GM20000 (cell line): ENCODE results near the gene CHAC1.

Source experiments
- DNase-seq: peaks from one replicate; pipeline ENCODE4 v3.0.0; 2012; ENCODE audit warnings: low spot score
- TF ChIP-seq, protein P1 (sequence below): IDR thresholded peaks from 2 replicates; pipeline ENCODE4 v1.5.1; 2012; ENCODE audit warnings: mild to moderate bottlenecking, control low read depth; ENCODE audit errors: extremely low read depth, missing control alignments

The CHAC1 gene

DNA sequence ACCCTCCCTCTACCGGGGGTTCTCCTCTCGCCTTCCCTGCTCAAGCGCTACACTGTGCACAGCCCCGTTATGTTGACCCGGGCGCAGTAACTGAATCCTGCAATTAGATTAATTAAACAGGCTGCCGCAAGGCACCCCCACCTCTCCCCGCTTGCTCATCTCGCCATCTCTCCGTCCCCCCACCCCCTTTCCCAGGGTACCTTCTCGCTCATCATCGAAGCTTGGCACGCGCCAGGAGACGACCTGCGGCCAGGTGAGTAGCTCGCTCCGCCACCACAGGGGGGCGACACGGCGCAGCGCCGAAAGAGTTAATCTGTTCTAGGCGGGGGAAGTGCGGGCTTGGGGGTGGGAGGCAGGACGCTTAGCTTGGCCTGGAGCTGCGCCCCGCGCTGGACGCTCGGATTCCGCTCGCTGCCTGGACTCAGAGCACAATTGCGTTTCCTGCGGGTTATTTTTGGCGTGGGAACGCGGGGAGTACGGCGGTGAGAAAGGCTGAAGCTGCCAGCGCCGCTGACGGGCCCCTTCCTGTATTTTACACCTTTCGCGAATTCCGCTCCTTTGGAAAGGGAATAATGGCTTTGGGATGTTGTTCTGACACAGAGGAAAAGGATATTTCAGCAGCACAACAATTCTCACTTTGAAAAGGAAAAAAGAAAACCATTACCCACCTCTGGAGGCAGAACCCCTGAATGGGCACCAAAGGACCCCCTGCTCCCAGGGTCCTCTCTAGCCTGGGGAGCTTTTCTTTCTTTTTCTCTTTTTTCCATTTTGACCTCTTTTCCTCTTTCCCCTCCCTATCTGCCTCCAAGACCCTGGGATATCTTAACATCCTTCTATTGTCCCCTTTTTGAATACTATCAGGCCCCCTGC lies 22.6 kb upstream of the CHAC1 start:
- peak; percentile 83 for DNase-seq
- TF ChIP-seq, protein P1, sequence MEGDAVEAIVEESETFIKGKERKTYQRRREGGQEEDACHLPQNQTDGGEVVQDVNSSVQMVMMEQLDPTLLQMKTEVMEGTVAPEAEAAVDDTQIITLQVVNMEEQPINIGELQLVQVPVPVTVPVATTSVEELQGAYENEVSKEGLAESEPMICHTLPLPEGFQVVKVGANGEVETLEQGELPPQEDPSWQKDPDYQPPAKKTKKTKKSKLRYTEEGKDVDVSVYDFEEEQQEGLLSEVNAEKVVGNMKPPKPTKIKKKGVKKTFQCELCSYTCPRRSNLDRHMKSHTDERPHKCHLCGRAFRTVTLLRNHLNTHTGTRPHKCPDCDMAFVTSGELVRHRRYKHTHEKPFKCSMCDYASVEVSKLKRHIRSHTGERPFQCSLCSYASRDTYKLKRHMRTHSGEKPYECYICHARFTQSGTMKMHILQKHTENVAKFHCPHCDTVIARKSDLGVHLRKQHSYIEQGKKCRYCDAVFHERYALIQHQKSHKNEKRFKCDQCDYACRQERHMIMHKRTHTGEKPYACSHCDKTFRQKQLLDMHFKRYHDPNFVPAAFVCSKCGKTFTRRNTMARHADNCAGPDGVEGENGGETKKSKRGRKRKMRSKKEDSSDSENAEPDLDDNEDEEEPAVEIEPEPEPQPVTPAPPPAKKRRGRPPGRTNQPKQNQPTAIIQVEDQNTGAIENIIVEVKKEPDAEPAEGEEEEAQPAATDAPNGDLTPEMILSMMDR, result peak; percentile 81

DNA sequence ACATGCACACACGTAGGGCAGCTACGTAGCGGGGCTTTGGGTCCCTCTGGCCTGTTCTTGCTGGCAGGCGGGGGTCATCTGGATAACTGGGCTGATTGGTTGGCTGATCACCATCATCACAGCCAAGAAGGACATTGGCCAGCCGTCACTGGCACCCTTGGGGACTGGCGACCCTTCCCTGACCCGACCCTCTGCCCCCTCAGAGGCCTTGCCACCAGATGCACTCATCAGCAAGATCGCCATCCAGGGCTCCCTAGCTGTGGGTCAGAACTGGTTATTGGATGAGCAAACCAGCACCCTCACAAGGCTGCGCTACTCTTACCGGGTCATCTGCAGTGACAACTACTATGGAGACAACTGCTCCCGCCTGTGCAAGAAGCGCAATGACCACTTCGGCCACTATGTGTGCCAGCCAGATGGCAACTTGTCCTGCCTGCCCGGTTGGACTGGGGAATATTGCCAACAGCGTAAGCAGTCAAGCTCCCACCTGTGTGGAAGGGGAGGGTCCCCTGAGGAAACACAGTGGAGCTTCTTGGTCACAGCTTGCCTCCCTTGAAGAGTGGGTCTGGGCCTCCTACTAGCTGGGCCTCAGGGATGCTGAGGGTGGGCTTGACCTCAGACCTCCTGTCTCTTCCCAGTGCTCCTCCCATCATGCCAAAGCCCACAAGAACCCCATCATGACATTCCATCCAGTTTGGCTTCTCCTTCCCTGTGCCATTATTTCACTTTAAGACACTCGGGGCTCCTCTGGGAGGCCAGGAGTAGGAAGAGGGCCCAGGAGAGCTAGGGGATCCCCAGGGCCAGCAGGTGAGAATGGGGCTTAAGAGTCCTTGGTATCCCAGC lies 21.8 kb upstream of the CHAC1 start:
- no peak for DNase-seq
- TF ChIP-seq, protein P1, result no peak

GRCh38 chr15:40932156-40932555 lies 21.1 kb upstream of the CHAC1 start:
- peak; percentile 58 for DNase-seq
- TF ChIP-seq, protein P1, result no peak

- TF ChIP-seq, protein P1, result no peak
- DNase-seq, result no peak
Observed at GRCh38 chr15:40932649-40933516, 20.4 kb upstream of the CHAC1 start.

- no peak for DNase-seq
- TF ChIP-seq, protein P1, result no peak
Observed at GRCh38 chr15:40933517-40933902, 19.8 kb upstream of the CHAC1 start.

DNA sequence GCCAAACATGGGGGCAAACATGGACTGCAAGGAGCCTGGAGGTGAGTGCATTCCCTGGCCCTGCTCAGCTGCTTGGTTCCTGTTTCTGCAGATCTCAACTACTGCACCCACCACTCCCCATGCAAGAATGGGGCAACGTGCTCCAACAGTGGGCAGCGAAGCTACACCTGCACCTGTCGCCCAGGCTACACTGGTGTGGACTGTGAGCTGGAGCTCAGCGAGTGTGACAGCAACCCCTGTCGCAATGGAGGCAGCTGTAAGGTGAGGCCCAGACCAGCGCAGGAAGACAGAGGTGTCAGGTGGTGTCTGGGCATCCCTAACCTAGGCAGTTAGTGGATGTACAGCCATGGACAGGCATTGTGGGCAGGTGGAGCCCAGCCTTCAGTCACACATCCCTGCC lies 18.8 kb upstream of the CHAC1 start:
- TF ChIP-seq, protein P1, result no peak
- no peak for DNase-seq
